K562 (cell line): Measurements from ENCODE around the gene SPHK2. TPM values are rescaled to one million over a fixed set of nuclear protein-coding genes. Genes with fewer than 3 reads are reported as not detected.

Experiments used
- ATAC-seq: fragments of 200-7000 bp; cut with Tn5 transposase; 3 replicates; pipeline ENCODE4 v1.9.1; 2020; ENCODE audit warnings: moderate library complexity
- BruUV-seq: library from RNA; stranded (reverse); fragments of 400-500 nt; replicated peaks from 2 replicates; lab custom pipeline; 2021; lab: Mats Ljungman, UMichigan
- CTCF ChIA-PET: fragments of 300-600 bp; formaldehyde crosslinking; extraction: SDS; loops from one replicate; lab custom pipeline; 2021; ENCODE audit warnings: low intra/inter-chr PET ratio; lab: Yijun Ruan, JAX
- POLR2A ChIA-PET: fragments of 300-600, 350-650 bp; sonication (Branson Sonifier 250); formaldehyde crosslinking; extraction: SDS; loops from one replicate; lab custom pipeline; 2021; ENCODE audit warnings: antibody characterized with exemption, inconsistent platforms; lab: Yijun Ruan, JAX
- DNase-seq, 4 experiments: peaks; one replicate each; pipeline versions ENCODE4 v3.0.0 to v3.0.0-alpha.2; 2011 to 2018; ENCODE audit warnings: low spot score in 3 of 4, mixed read lengths in 3 of 4; ENCODE audit errors: extremely low read depth in 1 of 4
- FAIRE-seq: peaks from 2 replicates; lab custom pipeline; 2011; peaks lifted over from hg19 to GRCh38; lab: Jason Lieb, UNC
- H2AFZ ChIP-seq: 2 replicates; pipeline ENCODE4 v1.6.0; 2011; ENCODE audit warnings: low read depth, low read length, control low read depth, inconsistent platforms
- H3K27ac ChIP-seq: fragments of 200-600 bp; 3 replicates; pipeline ENCODE4 v1.8.0; 2011; ENCODE audit warnings: low read depth, mild to moderate bottlenecking, control low read depth, inconsistent platforms, low read length, moderate library complexity, mixed read lengths; ENCODE audit errors: extremely low read depth
- H3K27me3 ChIP-seq, 2 experiments: fragments of 300-600 bp in 1 of 2; 2 replicates in 1 of 2; 3 replicates in 1 of 2; pipeline versions ENCODE4 v1.6.0 to v1.8.0; 2011; ENCODE audit warnings: inconsistent platforms in 2 of 2, low read length in 2 of 2, mild to moderate bottlenecking in 1 of 2, mixed read lengths in 1 of 2, moderate library complexity in 1 of 2; ENCODE audit not compliant: control insufficient read depth in 2 of 2, insufficient read depth in 2 of 2
- H3K36me3 ChIP-seq: fragments of 300-600 bp; 3 replicates; pipeline ENCODE4 v1.8.0; 2011; ENCODE audit warnings: mild to moderate bottlenecking, low read length, inconsistent platforms; ENCODE audit not compliant: control insufficient read depth, insufficient read depth
- H3K4me1 ChIP-seq, 2 experiments: fragments of 200-600 bp in 1 of 2; replicated peaks in 1 of 2; 2 replicates in 1 of 2; 3 replicates in 1 of 2; pipeline versions ENCODE4 v1.5.1 to v1.8.0; 2011; ENCODE audit warnings: inconsistent platforms in 2 of 2, low read length in 2 of 2, mild to moderate bottlenecking in 1 of 2, mixed read lengths in 1 of 2, moderate library complexity in 1 of 2; ENCODE audit not compliant: control insufficient read depth in 2 of 2, insufficient read depth in 2 of 2
- H3K4me2 ChIP-seq: 2 replicates; pipeline ENCODE4 v1.6.1; 2011; ENCODE audit warnings: low read length, control low read depth, inconsistent platforms, mixed read lengths; ENCODE audit not compliant: insufficient read depth
- H3K4me3 ChIP-seq: fragments of 200-600 bp; sonication (generic), shearing (Covaris generic); 2 replicates; pipeline ENCODE4 v1.5.1; 2016; ENCODE audit warnings: control low read depth, inconsistent platforms
- H3K79me2 ChIP-seq: fragments of 200-600 bp; 3 replicates; pipeline ENCODE4 v1.8.0; 2011; ENCODE audit warnings: low read length, inconsistent platforms; ENCODE audit not compliant: control insufficient read depth, insufficient read depth
- H3K9ac ChIP-seq, 2 experiments: 2 replicates each; pipeline versions ENCODE4 v1.6.0 to v1.6.1; 2011; ENCODE audit warnings: low read depth in 2 of 2, low read length in 2 of 2, control low read depth in 1 of 2, inconsistent platforms in 1 of 2, mild to moderate bottlenecking in 1 of 2, mixed read lengths in 1 of 2; ENCODE audit not compliant: insufficient read depth in 1 of 2
- H3K9me1 ChIP-seq: one replicate; pipeline ENCODE4 v1.6.0; 2011; ENCODE audit warnings: inconsistent platforms, mild to moderate bottlenecking, low read length, moderate library complexity; ENCODE audit not compliant: control insufficient read depth, insufficient read depth
- H3K9me3 ChIP-seq: replicated peaks from 2 replicates; pipeline ENCODE4 v1.5.1; 2011; ENCODE audit warnings: low read depth, low read length, inconsistent platforms; ENCODE audit not compliant: control insufficient read depth, insufficient read depth
- H4K20me1 ChIP-seq: replicated peaks from 2 replicates; pipeline ENCODE4 v1.6.1; 2011; ENCODE audit warnings: low read length, inconsistent platforms, mixed read lengths; ENCODE audit not compliant: control insufficient read depth, insufficient read depth
- CREM ChIP-seq: IDR thresholded peaks from 2 replicates; pipeline ENCODE4 v1.6.1; 2014; ENCODE audit warnings: antibody characterized with exemption, low read depth
- DMBX1 ChIP-seq: fragments of 250-450 bp; sonication (Bioruptor Pico); IDR thresholded peaks from 2 replicates; pipeline ENCODE4 v1.8.0; 2022; ENCODE audit warnings: inconsistent platforms, mild to moderate bottlenecking, moderate library complexity, borderline replicate concordance
- FIP1L1 ChIP-seq: fragments of 200-400 bp; formaldehyde crosslinking; IDR thresholded peaks from 2 replicates; pipeline ENCODE4 v1.6.1; 2018; ENCODE audit warnings: mild to moderate bottlenecking, low read depth, low read length; ENCODE audit not compliant: poor library complexity, severe bottlenecking
- POLR2G ChIP-seq: fragments of 200-400 bp; formaldehyde crosslinking; IDR thresholded peaks from 2 replicates; pipeline ENCODE4 v1.6.1; 2017; ENCODE audit warnings: low read depth, mild to moderate bottlenecking, antibody characterized with exemption, low read length, moderate library complexity
- RBM22 ChIP-seq: fragments of 200-400 bp; formaldehyde crosslinking; IDR thresholded peaks from 2 replicates; pipeline ENCODE4 v1.6.1; 2018; ENCODE audit warnings: low read length, low read depth; ENCODE audit not compliant: poor library complexity, severe bottlenecking
- ZBTB33 ChIP-seq: sonication (generic); formaldehyde crosslinking; IDR thresholded peaks from 2 replicates; pipeline ENCODE4 v1.8.1; 2023; ENCODE audit warnings: mild to moderate bottlenecking, missing genetic modification reagents
- WGBS: fragments of 100-300 bp; shearing (Covaris generic); methylation state at CpG from one replicate; pipeline ENCODE4 v1.1.6; 2016; ENCODE audit warnings: low coverage, mixed read lengths; ENCODE audit not compliant: insufficient coverage; ENCODE audit errors: missing lambda C conversion rate; 5-methylcytosine and 5-hydroxymethylcytosine counted together
- in situ Hi-C: fragments of 300-500 bp; cut with MboI; formaldehyde crosslinking; loops from 4 replicates; pipeline ENCODE4 v1.15.0; 2018; ENCODE audit warnings: inconsistent platforms, mixed read lengths
- intact Hi-C: fragments of 100-400 bp; cut with micrococcal nuclease; formaldehyde crosslinking; loops from 2 replicates; pipeline ENCODE4 v1.14.2; 2022
- polyA plus RNA-seq, 8 experiments: library from polyadenylated mRNA; depleted of rRNA in 4 of 8; stranded (reverse) in 5 of 8; unstranded in 3 of 8; fragments of >200 nt; fragmentation: Nextera tagmentation in 2 of 8; fragmentation: Illumina TruSeq in 1 of 8; extraction: Ambion mirVana in 2 of 8; extraction: Trizol in 1 of 8; gene quantifications; 2 replicates each; pipeline versions ENCODE4 v1.2.1 to v1.2.3, GENCODE V29; 2011 to 2014; ENCODE audit warnings: inconsistent platforms in 1 of 8, missing spikeins in 1 of 8
- total RNA-seq, 7 experiments: library from RNA; depleted of rRNA in 6 of 7; stranded (reverse); fragments of >200 nt in 6 of 7; fragmentation: Illumina TruSeq in 2 of 7; extraction: Trizol in 2 of 7; gene quantifications; 2 replicates each; pipeline versions ENCODE4 v1.2.1 to v1.2.3, GENCODE V29; 2011 to 2021; ENCODE audit warnings: low replicate concordance in 1 of 7

SPHK2 gene
- total and polyA plus RNA-seq, 9 of the 15 experiments (the other 6 are each of a cell fraction or from before 2014, with no cell fraction given), result 0.10 to 15.2 (median 2.9) TPM

- ATAC-seq, result no peak; the same call in 2 of the 3 replicates
- CTCF ChIA-PET, result no interaction called here
- H3K9me1 ChIP-seq, result peaks cover 11% of the 10 kb centered on the region
- WGBS, result 77% methylated on average over 27 of the region's 39 CpGs
- no peak overlapping the region for H3K4me3 ChIP-seq
- peaks cover 36% of the 10 kb centered on the region; the same call in 2 of the 3 replicates for H3K36me3 ChIP-seq
- BruUV-seq, result no TSS peak
- TF ChIP-seq RBM22 (peak; percentile 50), FIP1L1 (peak; percentile 44), ZBTB33 (CRISPR knock-in tag) (peak; percentile 83), CREM (no peak), DMBX1 (CRISPR knock-in tag) (no peak), POLR2G (peak; percentile 53)
- TF ChIP-seq, all 486 proteins: peak for 4
- Histone ChIP-seq H3K79me2 (peaks cover 26% of the 10 kb centered on the region), H3K27ac (no peak overlapping the region), H3K4me1 (peaks cover 21 to 60% of the 10 kb centered on the region in 2 experiments; a peak in 4 of 5 replicates), H3K9ac (peak overlapping the region in 1 of 2 experiments; percentile 62; a peak in 1 of 4 replicates), H3K9me3 (no peaks in the 10 kb centered on the region), H3K27me3 (no peaks in the 10 kb centered on the region), H3K4me2 (no peak overlapping the region), H4K20me1 (peaks cover 35% of the 10 kb centered on the region), H2AFZ (no peak overlapping the region)
- in situ Hi-C loops (no loop called here), intact Hi-C loops (no loop called here)
- FAIRE-seq (no peak), DNase-seq (no peak)
- POLR2A ChIA-PET, result interaction anchor here (0.7 to 1.4 kb wide), 4 partner anchors 8 to 352 kb away, joined by 3 to 4 read pairs (median 4); partner anchors contain the start of gene FTL
These were observed 6.1 kb upstream of the SPHK2 start for GRCh38 chr19:48613024-48613851.
